Ovary (tissue), 9 donors: ENCODE measurements around the gene NXNL1. TPM values are rescaled to one million over a fixed set of nuclear protein-coding genes. Genes with fewer than 3 reads are reported as not detected.

Experiments used
- DNase-seq, 5 donors: peaks; one replicate each; pipeline ENCODE4 v3.0.0-alpha.2; 2019 to 2020
- H3K27ac ChIP-seq, 2 donors: fragments of 200-600 bp; one replicate each; pipeline versions ENCODE4 v1.5.1 to v1.8.0; 2019 to 2022
- H3K27me3 ChIP-seq: fragments of 200-600 bp; one replicate; pipeline ENCODE4 v1.8.0; 2022
- H3K36me3 ChIP-seq: fragments of 200-600 bp; sonication (generic); one replicate; pipeline ENCODE4 v1.5.1; 2019
- H3K4me1 ChIP-seq: one replicate; pipeline ENCODE4 v1.8.1; 2013; ENCODE audit warnings: mild to moderate bottlenecking, moderate library complexity; ENCODE audit not compliant: insufficient read depth
- H3K4me3 ChIP-seq: fragments of 200-600 bp; sonication (generic); one replicate; pipeline ENCODE4 v1.5.1; 2017
- H3K9me3 ChIP-seq, 2 donors: fragments of 200-600 bp in 1 of 2; sonication (generic) in 1 of 2; one replicate each; pipeline versions ENCODE4 v1.5.1 to v1.8.1; 2013 to 2019; ENCODE audit warnings: mild to moderate bottlenecking in 1 of 2, moderate library complexity in 1 of 2
- EP300 ChIP-seq: sonication (generic); formaldehyde crosslinking; IDR thresholded peaks from one replicate; pipeline ENCODE4 v1.6.1; 2017; ENCODE audit warnings: antibody characterized with exemption
- POLR2A ChIP-seq: fragments of 450-650 bp; IDR thresholded peaks from one replicate; pipeline ENCODE4 v1.6.1; 2017; ENCODE audit warnings: antibody characterized with exemption, mild to moderate bottlenecking, moderate library complexity
- WGBS, 3 donors: extraction: QIAGEN DNeasy Blood & Tissue Kit in 1 of 3; methylation state at CpG; one replicate each; pipeline versions ENCODE4 v1.1.5 to v1.1.7; 2013 to 2017; 5-methylcytosine and 5-hydroxymethylcytosine counted together
- intact Hi-C, 4 donors: fragments of 100-400 bp; cut with DNase I; formaldehyde crosslinking; loops; one replicate each; pipeline versions ENCODE4 v1.11.0 to v1.15.1; 2022 to 2023
- polyA plus RNA-seq, 2 donors: library from polyadenylated mRNA; stranded (reverse); fragments of 200-250 nt in 1 of 2; fragments of 350-450 nt in 1 of 2; fragmentation: Illumina TruSeq in 1 of 2; extraction: RNeasy Lipid Tissue Mini Kit (QIAGEN cat#74804) in 1 of 2; gene quantifications; one replicate each; pipeline ENCODE4 v1.2.3, GENCODE V29; 2013 to 2014
- total RNA-seq, 7 donors: library from RNA; depleted of rRNA in 2 of 7; stranded (reverse); fragments of >200 nt in 2 of 7; fragmentation: NEBNext Ultra II Directional in 3 of 7; extraction: Animal tissue kit (Norgen Biotek cat#: 25700) in 3 of 7; gene quantifications; one replicate each; pipeline versions ENCODE4 v1.1.0 to v1.2.4, GENCODE V29; 2016 to 2023
- TF ChIP-seq, protein P1 (sequence below), 3 donors: fragments of 450-650 bp in 2 of 3; fragments of 200-600 bp in 1 of 3; IDR thresholded peaks; one replicate each; pipeline versions ENCODE4 v1.5.1 to v1.8.0; 2016 to 2022; ENCODE audit warnings: antibody characterized with exemption in 3 of 3, mild to moderate bottlenecking in 1 of 3
- donor health status: DM: no; HTN: no; CAD: no; lungs with moderate emphysema.
- donor health status: DM: no; HTN: no; CAD: no.
- donor health status: Bipolar disorder and iron deficiency.
- donor health status: DM: yes; HTN: yes; CAD: no.
- donor health status: DM: no; HTN: no; CAD: no.
- donor health status: DM: yes; HTN: yes; CAD: no.

The NXNL1 gene
- total and polyA plus RNA-seq, 9 donors = 0.11 TPM; not detected in 8

DNA sequence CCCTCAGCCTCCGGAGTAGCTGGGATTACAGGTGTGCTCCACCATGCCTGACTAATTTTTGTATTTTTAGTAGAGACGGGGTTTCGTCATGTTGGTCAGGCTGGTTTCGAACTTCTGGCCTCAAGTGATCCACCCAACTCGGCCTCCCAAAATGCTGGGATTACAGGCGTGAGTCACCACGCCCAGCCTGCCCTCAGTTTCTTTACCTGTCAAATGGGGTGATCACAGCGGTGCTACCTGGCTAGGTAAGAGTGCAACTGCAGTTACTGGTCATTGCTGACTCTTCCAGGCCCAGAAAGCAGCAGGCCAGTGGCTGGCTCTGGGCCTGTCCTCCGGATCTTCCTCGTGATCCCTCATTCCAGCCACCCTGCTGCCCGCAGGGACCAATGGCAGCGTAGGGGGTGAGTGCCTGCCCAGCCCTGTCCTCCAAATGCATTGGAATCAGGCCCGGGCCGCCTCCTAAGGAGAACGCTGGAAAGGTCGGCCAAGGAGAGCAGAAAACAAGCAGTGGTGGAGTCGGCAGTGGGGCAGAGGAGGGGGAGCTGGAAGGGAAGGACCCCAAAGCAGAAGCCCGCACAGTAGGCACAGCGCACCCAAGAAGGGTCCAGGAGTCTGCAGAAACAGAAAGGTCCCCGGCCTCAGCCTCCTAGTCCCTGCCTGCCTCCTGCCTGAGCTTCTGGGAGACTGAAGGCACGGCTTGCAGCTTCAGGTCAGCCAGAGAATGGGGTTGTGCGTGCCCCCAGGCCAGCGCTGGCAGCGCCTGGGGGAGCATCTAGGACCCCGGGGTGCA is 7.8 kb upstream of the NXNL1 start:
- Histone ChIP-seq H3K4me3 (peak overlapping the region; percentile 90), H3K27me3 (no peaks in the 10 kb centered on the region), H3K4me1 (peaks cover 12% of the 10 kb centered on the region), H3K9me3 (no peaks in the 10 kb centered on the region), H3K36me3 (no peaks in the 10 kb centered on the region), H3K27ac (peak overlapping the region; percentile 83 to 86)
- intact Hi-C loops = loop anchor here (5.0 to 10.0 kb wide), 5 partner anchors 46 to 124 kb away; partner anchors contain the start of genes CCDC194 (in 3 of the 4) and MVB12A (in 1 of the 4)
- DNase-seq = peak; percentile 68 to 84 (median 77)
- WGBS, 3 donors = 30 to 37% (median 31%) methylated on average over 25 of the region's 25 CpGs
- TF ChIP-seq EP300 (no peak), POLR2A (no peak)
- TF ChIP-seq, protein P1, sequence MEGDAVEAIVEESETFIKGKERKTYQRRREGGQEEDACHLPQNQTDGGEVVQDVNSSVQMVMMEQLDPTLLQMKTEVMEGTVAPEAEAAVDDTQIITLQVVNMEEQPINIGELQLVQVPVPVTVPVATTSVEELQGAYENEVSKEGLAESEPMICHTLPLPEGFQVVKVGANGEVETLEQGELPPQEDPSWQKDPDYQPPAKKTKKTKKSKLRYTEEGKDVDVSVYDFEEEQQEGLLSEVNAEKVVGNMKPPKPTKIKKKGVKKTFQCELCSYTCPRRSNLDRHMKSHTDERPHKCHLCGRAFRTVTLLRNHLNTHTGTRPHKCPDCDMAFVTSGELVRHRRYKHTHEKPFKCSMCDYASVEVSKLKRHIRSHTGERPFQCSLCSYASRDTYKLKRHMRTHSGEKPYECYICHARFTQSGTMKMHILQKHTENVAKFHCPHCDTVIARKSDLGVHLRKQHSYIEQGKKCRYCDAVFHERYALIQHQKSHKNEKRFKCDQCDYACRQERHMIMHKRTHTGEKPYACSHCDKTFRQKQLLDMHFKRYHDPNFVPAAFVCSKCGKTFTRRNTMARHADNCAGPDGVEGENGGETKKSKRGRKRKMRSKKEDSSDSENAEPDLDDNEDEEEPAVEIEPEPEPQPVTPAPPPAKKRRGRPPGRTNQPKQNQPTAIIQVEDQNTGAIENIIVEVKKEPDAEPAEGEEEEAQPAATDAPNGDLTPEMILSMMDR (IDR thresholded peaks at IDR 0.05) = no peak

DNA sequence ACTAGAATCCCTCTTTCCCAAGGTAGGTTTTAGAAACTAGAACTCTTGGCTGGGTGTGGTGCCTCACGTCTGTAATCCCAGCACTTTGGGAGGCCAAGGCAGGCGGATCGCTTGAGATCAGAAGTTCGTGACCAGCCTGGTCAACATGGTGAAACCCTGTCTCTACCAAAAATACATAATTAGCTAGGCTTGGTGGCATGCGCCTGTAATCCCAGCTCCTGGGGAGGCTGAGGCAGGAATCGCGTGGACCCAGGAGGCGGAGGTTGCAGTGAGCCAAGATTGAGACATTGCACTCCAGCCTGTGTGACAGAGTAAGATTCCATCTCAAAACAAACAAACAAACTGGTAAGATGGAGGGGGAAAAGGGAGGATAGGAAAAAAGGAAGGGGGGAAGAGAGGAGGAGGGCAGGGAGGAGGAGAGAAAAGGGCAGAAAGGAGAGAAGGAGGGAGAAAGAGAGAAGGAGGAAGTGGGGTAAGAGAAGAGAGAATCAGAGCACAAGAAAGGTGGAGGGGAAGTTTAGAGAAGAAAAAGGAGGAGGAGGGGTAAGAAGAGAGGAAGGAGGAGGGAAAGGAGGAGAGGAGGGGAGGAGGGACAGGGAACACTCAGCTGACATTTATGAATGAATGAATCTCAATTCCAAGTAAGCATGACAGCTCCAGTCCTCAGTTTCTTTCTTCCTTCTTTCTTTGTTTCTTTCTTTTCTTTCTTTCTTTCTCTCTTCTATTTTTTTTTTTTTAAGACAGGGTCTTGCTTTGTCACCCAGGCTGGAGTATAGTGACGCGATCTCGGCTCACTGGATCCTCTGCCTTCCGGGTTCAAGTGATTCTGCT is 7.0 kb upstream of the NXNL1 start:
- H3K36me3 ChIP-seq = no peaks in the 10 kb centered on the region
- H3K4me1 ChIP-seq = peaks cover 12% of the 10 kb centered on the region
- intact Hi-C loops = loop anchor here (5.0 to 10.0 kb wide), 5 partner anchors 45 to 123 kb away; partner anchors contain the start of genes CCDC194 (in 3 of the 4) and MVB12A (in 1 of the 4)
- no peak for TF ChIP-seq POLR2A
- TF ChIP-seq, protein P1 (IDR thresholded peaks at IDR 0.05) = no peak
- TF ChIP-seq EP300 = no peak
- H3K9me3 ChIP-seq = no peaks in the 10 kb centered on the region
- DNase-seq = no peak
- WGBS, 3 donors = 73 to 79% (median 78%) methylated on average over 12 of the region's 12 CpGs
- no peaks in the 10 kb centered on the region for H3K27me3 ChIP-seq
- H3K27ac ChIP-seq = peak overlapping the region; percentile 83 to 86
- no peak overlapping the region for H3K4me3 ChIP-seq

- Histone ChIP-seq H3K36me3 (no peaks in the 10 kb centered on the region), H3K27me3 (no peaks in the 10 kb centered on the region), H3K27ac (no peak overlapping the region), H3K4me3 (no peak overlapping the region), H3K9me3 (no peaks in the 10 kb centered on the region), H3K4me1 (peaks cover 10% of the 10 kb centered on the region)
- WGBS, 3 donors = 30 to 38% (median 31%) methylated on average over 6 of the region's 6 CpGs
- TF ChIP-seq, protein P1 (IDR thresholded peaks at IDR 0.05) = no peak
- TF ChIP-seq EP300 = no peak
- no peak for TF ChIP-seq POLR2A
- intact Hi-C loops = loop anchor here (5.0 to 10.0 kb wide), 5 partner anchors 44 to 122 kb away; partner anchors contain the start of genes CCDC194 (in 3 of the 4) and MVB12A (in 1 of the 4)
- no peak for DNase-seq
Observed at GRCh38 chr19:17466487-17466850, 5.7 kb upstream of the NXNL1 start.

DNA sequence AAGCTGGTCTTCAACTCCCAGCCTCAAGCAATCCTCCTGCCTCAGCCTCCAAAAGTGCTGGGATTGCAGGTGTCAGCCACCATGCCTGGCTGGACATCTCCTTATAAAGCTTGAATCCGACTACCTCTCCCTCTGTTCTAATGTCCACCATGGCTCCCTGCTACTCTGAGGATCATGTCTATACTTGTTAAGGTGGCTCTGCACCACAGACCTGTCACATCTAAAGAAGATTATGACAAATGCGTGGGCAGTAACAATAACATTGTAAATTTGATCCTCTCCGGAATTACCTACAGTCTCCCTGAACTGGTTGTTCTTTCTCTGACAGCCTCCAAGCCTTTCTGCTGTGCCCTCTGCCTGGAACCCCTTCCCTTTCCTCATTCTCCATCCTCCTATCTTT is 1.8 kb downstream of the NXNL1 start:
- peaks cover 3% of the 10 kb centered on the region for H3K4me1 ChIP-seq
- TF ChIP-seq, protein P1 (IDR thresholded peaks at IDR 0.05) = no peak
- TF ChIP-seq EP300 = no peak
- TF ChIP-seq POLR2A = no peak
- intact Hi-C loops = no loop called here
- no peaks in the 10 kb centered on the region for H3K9me3 ChIP-seq
- no peak overlapping the region for H3K27ac ChIP-seq
- no peaks in the 10 kb centered on the region for H3K27me3 ChIP-seq
- DNase-seq = no peak
- H3K4me3 ChIP-seq = no peak overlapping the region
- H3K36me3 ChIP-seq = no peaks in the 10 kb centered on the region
- 77 to 82% (median 81%) methylated on average over 3 of the region's 3 CpGs for WGBS, 3 donors
